ENCODE results near the gene TMUB2.

Gene TMUB2

DNA sequence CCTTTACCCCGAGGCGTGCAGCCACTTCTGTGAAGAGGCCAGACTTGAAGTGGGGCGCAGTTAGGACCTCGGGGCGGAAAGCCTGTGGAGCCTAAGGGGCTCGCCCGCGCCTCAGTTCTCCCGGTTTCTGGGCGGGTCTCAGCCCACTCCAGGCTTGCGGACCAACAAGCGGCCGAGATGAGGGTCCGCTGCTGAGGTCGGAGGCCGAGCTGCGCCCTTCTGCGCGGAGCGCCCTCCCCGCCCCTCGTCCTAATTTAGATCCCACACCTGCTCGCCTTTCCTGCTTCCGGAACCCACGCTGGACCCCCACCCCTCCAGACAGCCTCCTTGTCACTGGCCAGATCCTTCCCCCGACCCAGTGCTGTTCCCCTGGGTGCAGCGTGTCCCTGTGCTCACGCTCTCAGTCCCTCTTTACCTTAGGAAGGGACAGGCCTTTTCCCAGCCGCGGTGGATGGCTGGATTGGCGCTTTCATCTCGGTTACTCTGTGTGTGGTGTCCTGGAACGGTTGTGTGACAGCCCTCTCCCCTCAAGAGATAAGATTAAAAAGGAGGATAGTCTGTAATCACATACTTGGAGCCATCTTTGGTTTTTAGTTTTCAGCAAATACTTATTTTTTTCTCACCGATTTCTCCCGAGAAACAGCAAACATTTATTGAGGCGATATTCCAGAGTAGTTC lies 13.8 kb downstream of the TMUB2 start:
- H3K9me3 ChIP-seq (ENCODE audit: low read length): no peaks in the 10 kb centered on the region
- H3K36me3 ChIP-seq (ENCODE audit: insufficient read depth, low read length): peaks cover 14% of the 10 kb centered on the region
- peak overlapping the region; percentile 77 for H2AFZ ChIP-seq (ENCODE audit: low read depth, low read length)
- H3K27me3 ChIP-seq (ENCODE audit: insufficient read depth, low read length): no peaks in the 10 kb centered on the region
- peaks cover 26% of the 10 kb centered on the region for H3K4me1 ChIP-seq (ENCODE audit: insufficient read depth, low read length)
- H3K4me3 ChIP-seq (ENCODE audit: low read length): peak overlapping the region; percentile 65

DNA sequence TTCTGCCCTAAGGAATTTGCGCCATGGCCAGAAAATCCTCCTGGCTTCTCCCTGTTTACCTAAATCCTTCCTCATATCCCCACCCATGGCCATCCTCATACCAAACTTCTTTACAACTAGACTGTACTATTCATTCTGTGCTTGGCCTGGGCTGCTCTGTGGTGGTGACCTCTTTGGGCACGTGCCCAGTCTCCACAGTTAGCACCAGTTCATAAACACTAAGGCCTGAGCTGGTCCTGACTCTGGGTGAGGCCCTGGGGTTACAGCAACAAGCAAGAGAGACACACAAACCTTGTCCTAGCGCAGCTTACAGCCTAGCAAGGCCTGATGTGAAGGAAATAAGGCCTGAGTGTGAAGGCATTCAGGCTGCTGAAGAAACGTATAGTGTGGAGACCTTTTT lies 16.0 kb downstream of the TMUB2 start:
- Histone ChIP-seq H3K27me3 (ENCODE audit: insufficient read depth, low read length) (no peaks in the 10 kb centered on the region), H3K4me1 (ENCODE audit: insufficient read depth, low read length) (peaks cover 18% of the 10 kb centered on the region), H3K4me3 (ENCODE audit: low read length) (no peak overlapping the region), H3K9me3 (ENCODE audit: low read length) (no peaks in the 10 kb centered on the region), H2AFZ (ENCODE audit: low read depth, low read length) (no peak overlapping the region), H3K36me3 (ENCODE audit: insufficient read depth, low read length) (peaks cover 15% of the 10 kb centered on the region)

DNA sequence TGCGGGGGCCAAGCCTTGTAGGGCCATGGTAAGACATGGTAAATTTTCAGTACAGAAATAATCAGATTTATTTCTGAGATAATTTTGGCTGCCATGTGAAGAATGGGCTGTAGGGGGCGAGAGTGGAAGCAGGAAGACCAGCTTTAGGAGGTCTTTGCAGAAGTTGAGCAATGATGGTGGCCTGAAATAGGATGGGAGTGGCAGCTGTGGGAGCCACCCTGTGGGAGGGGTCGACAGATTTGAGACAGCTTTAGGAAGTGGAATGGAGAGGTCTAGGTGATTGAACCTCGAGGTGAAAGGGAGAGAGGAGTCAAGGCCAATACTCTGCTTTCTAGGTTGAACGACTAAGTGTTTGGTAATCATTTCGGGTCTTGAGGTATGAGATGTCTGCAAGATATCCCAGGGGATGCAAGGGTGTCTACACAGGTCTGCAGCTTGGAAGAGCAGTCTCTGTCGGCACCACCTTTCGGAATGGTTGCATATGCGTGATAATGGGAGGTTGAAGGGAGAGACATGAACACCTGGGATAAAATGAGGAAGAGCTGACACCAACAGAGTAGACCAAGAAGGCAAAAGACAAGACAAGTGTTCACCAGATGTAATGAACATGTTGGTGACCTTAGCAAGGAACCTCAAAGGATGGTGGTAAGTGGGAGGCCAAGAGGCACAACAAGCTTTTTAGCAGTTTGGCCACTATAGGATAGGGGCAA lies 17.1 kb downstream of the TMUB2 start:
- no peak overlapping the region for H2AFZ ChIP-seq (ENCODE audit: low read depth, low read length)
- H3K4me3 ChIP-seq (ENCODE audit: low read length): no peak overlapping the region
- peaks cover 8% of the 10 kb centered on the region for H3K4me1 ChIP-seq (ENCODE audit: insufficient read depth, low read length)
- H3K27me3 ChIP-seq (ENCODE audit: insufficient read depth, low read length): no peaks in the 10 kb centered on the region
- H3K9me3 ChIP-seq (ENCODE audit: low read length): no peaks in the 10 kb centered on the region
- peaks cover 24% of the 10 kb centered on the region for H3K36me3 ChIP-seq (ENCODE audit: insufficient read depth, low read length)

DNA sequence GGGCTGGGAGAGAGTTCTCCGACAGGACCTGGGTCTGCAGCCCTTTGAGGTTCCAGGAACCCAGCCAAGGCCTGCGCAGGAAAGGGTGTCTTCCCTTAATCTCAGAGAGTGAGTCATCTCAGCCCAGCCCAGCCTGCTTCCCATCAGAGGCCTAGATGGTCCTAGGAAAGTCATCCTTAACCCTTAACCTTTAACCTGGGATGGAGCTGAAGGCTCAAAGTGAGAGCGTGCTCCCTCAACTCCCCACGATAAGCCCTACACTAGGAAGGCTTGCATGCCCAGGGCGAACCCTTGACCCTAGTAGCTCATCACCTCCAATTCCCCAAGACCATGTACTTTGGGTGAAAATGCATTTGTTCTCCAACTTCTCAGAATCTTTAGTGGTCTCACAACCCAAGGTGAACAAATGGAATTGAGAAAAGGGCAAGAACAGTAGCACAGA lies 17.7 kb downstream of the TMUB2 start:
- Histone ChIP-seq H2AFZ (ENCODE audit: low read depth, low read length) (no peak overlapping the region), H3K27me3 (ENCODE audit: insufficient read depth, low read length) (no peaks in the 10 kb centered on the region), H3K36me3 (ENCODE audit: insufficient read depth, low read length) (peaks cover 29% of the 10 kb centered on the region), H3K9me3 (ENCODE audit: low read length) (no peaks in the 10 kb centered on the region), H3K4me3 (ENCODE audit: low read length) (no peak overlapping the region), H3K4me1 (ENCODE audit: insufficient read depth, low read length) (peaks cover 8% of the 10 kb centered on the region)

DNA sequence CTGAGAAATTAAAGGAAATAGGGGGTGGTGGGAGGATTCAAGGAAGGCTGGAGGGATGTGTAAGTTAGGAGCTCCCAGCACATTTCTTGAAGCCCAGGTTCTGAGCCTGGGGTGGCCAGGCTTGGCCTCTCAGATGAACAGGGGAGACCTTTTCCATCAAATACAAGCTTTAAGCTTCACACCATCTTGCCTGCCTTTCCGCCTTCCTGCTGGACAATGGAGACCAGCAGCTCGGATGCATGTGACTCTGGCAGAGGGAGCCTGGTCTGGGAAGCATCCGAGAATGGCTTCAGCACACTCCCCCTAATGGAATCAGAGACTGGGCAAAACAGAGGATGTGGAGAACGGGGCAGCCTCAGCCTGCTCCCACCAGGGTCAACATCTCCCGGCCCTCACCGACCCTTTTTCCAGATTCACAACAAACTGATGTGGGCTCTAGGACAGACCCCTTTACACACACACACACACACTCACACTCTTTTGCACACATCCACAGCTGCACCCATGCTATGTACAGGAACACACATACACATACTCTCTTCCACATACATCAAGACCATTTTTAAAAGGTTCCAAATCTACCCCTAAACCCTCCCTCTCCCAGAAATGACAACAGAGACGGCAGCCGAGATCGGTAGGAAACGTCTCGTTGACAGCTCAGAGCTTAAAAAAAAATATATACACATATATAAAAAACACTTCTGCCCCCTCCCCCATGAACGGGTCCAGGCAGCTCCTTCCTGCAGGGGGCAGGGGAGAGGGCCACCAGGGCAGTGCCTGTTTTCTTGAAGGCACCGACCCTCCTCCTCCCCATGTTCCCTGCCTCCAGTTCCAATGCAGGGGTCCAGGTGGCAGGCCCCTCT lies 19.4 kb downstream of the TMUB2 start:
- no peak overlapping the region for H2AFZ ChIP-seq (ENCODE audit: low read depth, low read length)
- no peaks in the 10 kb centered on the region for H3K27me3 ChIP-seq (ENCODE audit: insufficient read depth, low read length)
- H3K4me3 ChIP-seq (ENCODE audit: low read length): no peak overlapping the region
- H3K9me3 ChIP-seq (ENCODE audit: low read length): no peaks in the 10 kb centered on the region
- peaks cover 45% of the 10 kb centered on the region for H3K36me3 ChIP-seq (ENCODE audit: insufficient read depth, low read length)
- peaks cover under 1% of the 10 kb centered on the region for H3K4me1 ChIP-seq (ENCODE audit: insufficient read depth, low read length)

DNA sequence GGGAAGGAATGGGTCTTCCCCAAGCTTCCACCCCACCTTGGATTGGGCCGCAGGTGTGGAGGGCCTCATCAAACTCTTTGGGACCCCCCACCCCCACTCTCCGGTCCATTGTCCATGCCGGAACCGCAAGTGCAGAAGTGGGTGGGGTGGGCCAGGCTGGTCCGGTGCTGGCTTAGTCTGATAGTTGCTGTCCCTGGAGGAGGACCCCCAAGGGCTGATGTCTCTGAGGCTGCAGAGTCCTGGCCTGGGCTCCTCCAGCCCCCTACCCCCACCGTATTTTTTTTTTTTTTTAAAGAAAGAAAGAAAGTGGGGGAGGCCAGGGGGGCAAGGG lies 20.0 kb downstream of the TMUB2 start:
- Histone ChIP-seq H2AFZ (ENCODE audit: low read depth, low read length) (no peak overlapping the region), H3K27me3 (ENCODE audit: insufficient read depth, low read length) (no peaks in the 10 kb centered on the region), H3K4me1 (ENCODE audit: insufficient read depth, low read length) (no peaks in the 10 kb centered on the region), H3K4me3 (ENCODE audit: low read length) (no peak overlapping the region), H3K36me3 (ENCODE audit: insufficient read depth, low read length) (peaks cover 51% of the 10 kb centered on the region), H3K9me3 (ENCODE audit: low read length) (no peaks in the 10 kb centered on the region)

DNA sequence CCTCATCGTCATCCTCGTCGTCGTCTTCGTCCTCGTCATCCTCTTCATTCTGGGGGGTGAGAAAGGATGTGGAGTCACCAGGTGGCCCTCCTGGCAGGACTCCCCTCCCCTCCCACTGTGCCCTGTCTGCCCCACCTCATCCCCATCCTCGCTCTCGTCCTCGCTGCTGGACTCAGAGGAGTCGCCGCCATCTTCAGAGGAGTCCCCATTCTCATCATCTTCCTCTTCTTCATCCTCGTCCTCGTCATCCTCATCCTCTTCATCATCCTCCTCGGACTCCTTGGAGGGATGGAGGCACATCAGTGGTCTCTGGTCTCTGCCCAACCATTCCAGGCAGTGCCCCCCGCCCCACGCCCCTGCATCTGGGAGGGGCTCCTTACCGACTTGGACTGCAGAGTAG lies 20.5 kb downstream of the TMUB2 start:
- Histone ChIP-seq H3K4me1 (ENCODE audit: insufficient read depth, low read length) (no peaks in the 10 kb centered on the region), H2AFZ (ENCODE audit: low read depth, low read length) (no peak overlapping the region), H3K4me3 (ENCODE audit: low read length) (no peak overlapping the region), H3K9me3 (ENCODE audit: low read length) (no peaks in the 10 kb centered on the region), H3K27me3 (ENCODE audit: insufficient read depth, low read length) (no peaks in the 10 kb centered on the region), H3K36me3 (ENCODE audit: insufficient read depth, low read length) (peaks cover 52% of the 10 kb centered on the region)

DNA sequence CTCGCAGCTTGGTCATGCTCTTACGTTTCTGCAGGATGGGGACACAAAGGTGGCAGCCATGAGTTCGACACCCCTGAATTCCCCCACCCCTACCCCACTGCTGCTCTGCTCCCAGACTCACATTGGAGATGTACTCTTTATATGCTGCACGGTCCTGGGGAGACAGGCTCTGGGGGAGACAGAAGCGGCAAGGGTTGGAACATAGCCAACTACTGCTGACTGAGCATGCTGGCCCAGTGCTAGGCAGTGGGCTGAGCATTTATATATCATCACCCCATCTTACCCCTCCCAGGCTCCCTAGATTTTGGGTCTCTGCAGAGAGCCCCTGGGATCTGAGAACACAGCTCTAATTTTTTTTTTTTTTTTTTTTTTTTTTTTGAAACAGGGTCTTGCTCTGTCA lies 21.0 kb downstream of the TMUB2 start:
- Histone ChIP-seq H3K36me3 (ENCODE audit: insufficient read depth, low read length) (peaks cover 56% of the 10 kb centered on the region), H3K9me3 (ENCODE audit: low read length) (no peaks in the 10 kb centered on the region), H3K4me1 (ENCODE audit: insufficient read depth, low read length) (no peaks in the 10 kb centered on the region), H3K4me3 (ENCODE audit: low read length) (no peak overlapping the region), H3K27me3 (ENCODE audit: insufficient read depth, low read length) (no peaks in the 10 kb centered on the region), H2AFZ (ENCODE audit: low read depth, low read length) (no peak overlapping the region)

DNA sequence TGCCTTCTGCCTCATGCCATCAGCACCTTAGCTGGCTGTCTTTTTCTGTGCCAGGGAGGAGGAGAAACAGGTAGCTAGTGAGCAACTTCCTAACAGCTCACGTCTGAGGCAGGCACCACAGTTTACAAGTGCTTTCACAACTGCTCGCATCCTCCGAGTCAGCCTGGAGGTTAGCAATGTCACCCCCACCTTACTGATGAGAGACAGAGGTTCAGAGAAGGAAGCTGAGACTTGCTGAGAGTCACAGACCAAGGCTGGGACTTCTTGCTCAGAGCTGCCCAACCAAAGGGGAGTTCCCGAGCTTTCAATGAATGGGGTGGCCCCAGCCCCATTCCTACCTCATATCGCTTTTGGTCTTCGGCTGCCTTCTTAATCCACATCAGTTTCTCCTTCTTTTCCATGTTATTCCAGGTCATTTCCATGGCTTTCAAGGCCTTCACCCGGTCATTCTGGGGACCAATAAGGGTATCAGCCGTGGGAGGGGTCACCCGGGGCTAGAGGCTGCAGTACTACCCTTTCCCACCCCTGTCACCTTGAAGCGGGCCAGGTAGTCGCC lies 23.1 kb downstream of the TMUB2 start:
- Histone ChIP-seq H3K36me3 (ENCODE audit: insufficient read depth, low read length) (peaks cover 76% of the 10 kb centered on the region), H3K27me3 (ENCODE audit: insufficient read depth, low read length) (no peaks in the 10 kb centered on the region), H2AFZ (ENCODE audit: low read depth, low read length) (no peak overlapping the region), H3K4me3 (ENCODE audit: low read length) (no peak overlapping the region), H3K9me3 (ENCODE audit: low read length) (no peaks in the 10 kb centered on the region), H3K4me1 (ENCODE audit: insufficient read depth, low read length) (no peaks in the 10 kb centered on the region)

DNA sequence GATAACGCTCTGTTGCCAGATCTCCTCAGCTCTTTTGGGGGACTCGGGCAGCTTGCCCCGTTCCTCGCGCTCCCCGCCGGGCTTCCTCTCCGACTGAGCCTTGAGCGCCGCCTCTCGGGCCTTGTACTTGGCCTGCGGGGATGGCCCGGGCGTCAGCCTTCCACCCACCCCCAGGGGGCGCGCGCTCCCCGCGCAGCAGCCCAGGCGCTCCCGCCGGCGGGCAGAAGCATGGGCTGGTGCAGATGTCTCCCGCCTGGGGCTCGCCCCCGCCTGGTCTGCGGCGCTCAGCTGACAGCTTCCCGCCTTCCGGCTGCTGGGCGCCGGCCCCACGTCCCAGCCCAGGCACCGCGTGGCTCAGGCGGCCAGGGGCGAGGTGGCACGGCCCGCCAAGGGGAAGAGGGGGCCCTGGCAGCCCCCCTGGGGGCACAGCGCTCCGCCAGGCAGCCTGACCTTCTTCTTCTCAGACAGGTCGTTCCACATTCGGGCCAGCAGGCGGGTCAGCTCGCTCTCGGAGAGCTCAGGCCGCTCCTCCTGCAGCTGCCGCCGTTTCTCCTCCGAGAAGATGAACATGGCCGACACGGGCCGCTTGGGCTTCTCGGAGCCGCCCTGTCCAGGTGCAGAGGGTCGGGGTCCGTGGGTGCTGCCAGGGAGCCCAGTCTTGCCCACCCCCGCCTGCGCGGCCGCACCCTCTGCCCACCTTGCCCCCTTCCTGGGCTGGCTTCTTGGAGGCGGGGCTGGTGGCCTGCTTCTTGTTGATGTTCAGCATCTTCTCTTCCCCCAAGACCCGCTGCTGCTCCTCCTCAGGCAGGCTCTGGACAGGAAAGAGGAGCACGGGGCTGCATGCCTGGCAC lies 23.8 kb downstream of the TMUB2 start:
- H3K4me1 ChIP-seq (ENCODE audit: insufficient read depth, low read length): no peaks in the 10 kb centered on the region
- no peaks in the 10 kb centered on the region for H3K27me3 ChIP-seq (ENCODE audit: insufficient read depth, low read length)
- H3K4me3 ChIP-seq (ENCODE audit: low read length): no peak overlapping the region
- peaks cover 83% of the 10 kb centered on the region for H3K36me3 ChIP-seq (ENCODE audit: insufficient read depth, low read length)
- H2AFZ ChIP-seq (ENCODE audit: low read depth, low read length): no peak overlapping the region
- H3K9me3 ChIP-seq (ENCODE audit: low read length): no peaks in the 10 kb centered on the region

DNA sequence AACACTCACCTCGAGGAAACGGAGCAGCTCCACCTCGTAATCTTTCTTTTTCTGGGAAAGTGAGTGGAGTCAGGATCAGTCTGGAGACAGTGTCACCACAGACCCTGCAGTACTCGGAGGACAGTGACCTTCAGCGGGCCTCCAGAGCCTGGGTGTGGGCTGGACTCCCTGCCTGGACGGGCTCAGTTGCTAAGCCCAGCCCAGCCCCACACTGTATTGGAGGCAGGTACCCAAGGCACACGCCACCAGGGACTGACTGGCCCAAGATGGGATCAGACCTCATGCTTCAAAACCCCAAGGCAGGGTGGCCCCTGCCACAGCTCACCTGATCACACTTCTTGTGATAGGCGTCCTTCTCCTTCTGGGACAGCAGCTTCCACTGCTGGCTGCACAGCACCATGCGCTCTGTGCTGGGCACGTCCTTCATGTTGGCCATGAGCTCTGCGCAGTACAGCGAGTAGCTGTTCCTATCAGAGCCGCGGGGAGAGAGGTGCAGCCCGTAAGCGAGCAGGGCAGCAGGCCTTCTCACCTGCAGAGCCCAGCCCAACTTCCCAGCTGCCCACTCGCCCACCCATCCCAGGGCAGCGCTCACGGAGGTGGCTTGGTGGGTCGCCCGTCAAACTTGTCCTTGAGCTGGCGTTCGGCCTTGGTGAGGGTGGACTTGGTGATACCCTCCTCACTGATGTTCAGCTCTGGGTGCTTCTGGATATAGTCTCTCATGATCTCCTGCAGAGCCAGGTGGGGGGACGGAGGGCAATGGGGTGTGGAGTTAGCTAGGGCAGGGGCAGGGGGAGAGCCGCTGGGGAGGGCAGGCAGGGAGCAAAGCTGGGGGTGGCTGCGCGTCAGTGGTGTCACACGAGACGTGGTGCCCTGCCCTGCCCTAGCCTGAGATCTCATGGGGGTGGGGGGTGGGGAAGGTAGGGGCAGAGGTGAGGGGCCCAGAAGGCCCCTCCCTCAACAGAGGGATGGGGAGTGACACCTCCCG lies 24.8 kb downstream of the TMUB2 start:
- Histone ChIP-seq H3K27me3 (ENCODE audit: insufficient read depth, low read length) (no peaks in the 10 kb centered on the region), H3K4me1 (ENCODE audit: insufficient read depth, low read length) (no peaks in the 10 kb centered on the region), H3K9me3 (ENCODE audit: low read length) (no peaks in the 10 kb centered on the region), H3K36me3 (ENCODE audit: insufficient read depth, low read length) (peaks cover 90% of the 10 kb centered on the region), H2AFZ (ENCODE audit: low read depth, low read length) (no peak overlapping the region), H3K4me3 (ENCODE audit: low read length) (no peak overlapping the region)
